Eye (tissue), 1 donor: ENCODE measurements around the gene IL16.
"Not testable (repeated sequence)": the region's sequence is repeated elsewhere in the genome, so short reads cannot be mapped to it uniquely, and the experiment has no call there.

Experiments
- DNase-seq: peaks from one replicate; pipeline ENCODE4 v3.0.0-alpha.2; 2015

Gene IL16

GRCh38 chr15:81321667-81322066 lies 125.0 kb downstream of the IL16 start:
- no peak for DNase-seq

GRCh38 chr15:81322676-81323253 lies 126.1 kb downstream of the IL16 start:
- DNase-seq, result no peak

GRCh38 chr15:81323559-81323943 lies 126.9 kb downstream of the IL16 start:
- DNase-seq, result no peak

GRCh38 chr15:81323944-81324881 lies 127.5 kb downstream of the IL16 start, which contains the start of gene STARD5:
Gene STARD5, minus strand, starts transcription at chr15:81324141. Its CDS starts 42 bp downstream, at chr15:81324099.
- peak; percentile 99 for DNase-seq

- DNase-seq, result no peak
These were observed 130.0 kb downstream of the IL16 start for GRCh38 chr15:81326466-81327212.

- peak; percentile 13 for DNase-seq
These were observed 130.8 kb downstream of the IL16 start for GRCh38 chr15:81327516-81327915.

GRCh38 chr15:81329446-81329845 lies 132.8 kb downstream of the IL16 start:
- no peak for DNase-seq

- DNase-seq, result no peak
These were observed 133.8 kb downstream of the IL16 start for GRCh38 chr15:81330366-81331090.

- DNase-seq, result not testable (repeated sequence)
These were observed 134.5 kb downstream of the IL16 start for GRCh38 chr15:81331141-81331540.

GRCh38 chr15:81331600-81331999 lies 134.9 kb downstream of the IL16 start:
- no peak for DNase-seq

GRCh38 chr15:81332326-81332725 lies 135.6 kb downstream of the IL16 start:
- no peak for DNase-seq

GRCh38 chr15:81333363-81333762 lies 136.7 kb downstream of the IL16 start:
- DNase-seq, result no peak

GRCh38 chr15:81334768-81335435 lies 138.2 kb downstream of the IL16 start:
- no peak for DNase-seq

- DNase-seq, result no peak
These were observed 139.0 kb downstream of the IL16 start for GRCh38 chr15:81335631-81336030.

- no peak for DNase-seq
These were observed 139.9 kb downstream of the IL16 start for GRCh38 chr15:81336568-81336967.

GRCh38 chr15:81337241-81337640 lies 140.6 kb downstream of the IL16 start:
- no peak for DNase-seq

GRCh38 chr15:81337713-81338157 lies 141.1 kb downstream of the IL16 start:
- DNase-seq, result no peak

GRCh38 chr15:81338170-81339007 lies 141.7 kb downstream of the IL16 start:
- peak; percentile 63 for DNase-seq

GRCh38 chr15:81339321-81339720 lies 142.6 kb downstream of the IL16 start:
- DNase-seq, result no peak

- DNase-seq, result no peak
These were observed 143.2 kb downstream of the IL16 start for GRCh38 chr15:81339851-81340250.

GRCh38 chr15:81341351-81341750 lies 144.7 kb downstream of the IL16 start:
- no peak for DNase-seq
